Heart right ventricle (tissue), 16 donors: ENCODE data around the gene HTR2B. TPM values are rescaled to one million over a fixed set of nuclear protein-coding genes. Genes with fewer than 3 reads are reported as not detected.

Experiments
- ATAC-seq, 8 donors: fragments of 200-7000 bp; cut with Tn5 transposase; one replicate each; pipeline ENCODE4 v1.9.1; 2020; ENCODE audit warnings: mild to moderate bottlenecking in 8 of 8, moderate library complexity in 8 of 8, moderate number of reproducible peaks in 1 of 8
- DNase-seq, 2 donors: peaks; one replicate each; pipeline ENCODE4 v3.0.0-alpha.2; 2020
- H3K27ac ChIP-seq, 10 donors: fragments of 200-600 bp; sonication (generic) in 2 of 10; one replicate each; pipeline versions ENCODE4 v1.5.0 to v1.8.0; 2020 to 2022; ENCODE audit warnings: mild to moderate bottlenecking in 3 of 10
- H3K27me3 ChIP-seq, 7 donors: fragments of 200-600 bp; one replicate each; pipeline ENCODE4 v1.8.0; 2021 to 2022; ENCODE audit warnings: mild to moderate bottlenecking in 2 of 7
- H3K36me3 ChIP-seq, 9 donors: fragments of 200-600 bp; sonication (generic) in 1 of 9; one replicate each; pipeline versions ENCODE4 v1.5.0 to v1.8.0; 2020 to 2022; ENCODE audit warnings: mild to moderate bottlenecking in 2 of 9
- H3K4me1 ChIP-seq, 9 donors: fragments of 200-600 bp; sonication (generic) in 1 of 9; one replicate each; pipeline versions ENCODE4 v1.5.0 to v1.8.0; 2020 to 2022; ENCODE audit warnings: mild to moderate bottlenecking in 4 of 9
- H3K4me3 ChIP-seq, 10 donors: fragments of 200-600 bp; sonication (generic) in 2 of 10; one replicate each; pipeline versions ENCODE4 v1.5.0 to v1.8.0; 2020 to 2022; ENCODE audit warnings: mild to moderate bottlenecking in 7 of 10, moderate library complexity in 2 of 10
- H3K9me3 ChIP-seq, 11 donors: fragments of 200-600 bp in 10 of 11; sonication (generic) in 2 of 11; one replicate each; pipeline versions ENCODE4 v1.5.0 to v1.8.0; 2013 to 2022; ENCODE audit warnings: mild to moderate bottlenecking in 2 of 11, control low read depth in 1 of 11, moderate library complexity in 1 of 11
- CTCF ChIP-seq, 9 donors: fragments of 200-600 bp; sonication (generic) in 2 of 9; IDR thresholded peaks; one replicate each; pipeline versions ENCODE4 v1.5.0 to v1.8.0; 2021 to 2022; ENCODE audit warnings: antibody characterized with exemption in 9 of 9, mild to moderate bottlenecking in 5 of 9, moderate library complexity in 1 of 9
- WGBS, 2 donors: extraction: QIAGEN DNeasy Blood & Tissue Kit; methylation state at CpG; one replicate each; pipeline ENCODE4 v1.1.7; 2013; ENCODE audit warnings: inconsistent platforms in 1 of 2; 5-methylcytosine and 5-hydroxymethylcytosine counted together
- intact Hi-C, 10 donors: fragments of 100-400 bp; cut with DNase I; formaldehyde crosslinking; loops; one replicate each; pipeline versions ENCODE4 v1.11.1 to v1.14.2; 2022
- polyA plus RNA-seq, 2 donors: library from polyadenylated mRNA; stranded (reverse); fragments of 200-250 nt; gene quantifications; one replicate each; pipeline ENCODE4 v1.2.3, GENCODE V29; 2013
- total RNA-seq, 10 donors: library from RNA; stranded (reverse); fragmentation: NEBNext Ultra II Directional in 3 of 10; extraction: Animal tissue kit (Norgen Biotek cat#: 25700) in 3 of 10; gene quantifications; one replicate each; pipeline versions ENCODE4 v1.2.1 to v1.2.4, GENCODE V29; 2021 to 2023
- donor health status: Arrhythmogenic right ventricular cardiomyopathy.
- donor health status: ischemic (EF 13 %, LVEDD 7.1; RV severe dilation, severe dysfunction).
- donor health status: healthy with polysubstance abuse.
- donor health status: DM: no; HTN: yes; CAD: no.
- donor health status: DM: no; HTN: no; CAD: no.
- donor health status: ischemic (EF 25% LVEDD 6.9; RV normal size, moderate dysfunction).
- donor health status: ischemic (EF 25% LVEDD 5.7; RV mildly dilated, moderate dysfunction).
- donor health status: healthy.
- donor health status: DM: yes; HTN: yes; CAD: no.
- donor health status: Ischemic cardiomyopathy.
- donor health status: ischemic (EF 35%, LVEDD 5.7; RV mildly dilated, moderate dysfunction).
- donor health status: nonischemic (EF 11% LVEDD 7.7; RV severe dilation, severe dysfunction).
- donor health status: DM: yes; HTN: yes; CAD: no.
- donor health status: PGD.
- donor health status: ischemic (EF 29% LVEDD 5.4; RV normal size, mild dysfunction).
- donor health status: nonischemic (EF 23%, LVEDD 6.1; RV moderate dilation, normal function).

The HTR2B gene
- total and polyA plus RNA-seq, 12 donors = 0.10 to 2.7 (median 0.71) TPM; not detected in 1

- H3K27me3 ChIP-seq = no peaks in the 10 kb centered on the region
- TF ChIP-seq CTCF (IDR thresholded peaks at IDR 0.05) = no peak
- ATAC-seq (no peak), DNase-seq (no peak)
- no peak overlapping the region for H3K4me3 ChIP-seq
- peaks cover 0 to 20% (median 0%) of the 10 kb centered on the region in 9 donors for H3K4me1 ChIP-seq
- peaks cover 0 to 94% (median 37%) of the 10 kb centered on the region in 9 donors for H3K36me3 ChIP-seq
- no peaks in the 10 kb centered on the region for H3K9me3 ChIP-seq
- H3K27ac ChIP-seq = peak overlapping the region in 1 of 10 donors; percentile 73
- intact Hi-C loops = no loop called here
- 94 to 98% methylated on average over 3 of the region's 3 CpGs for WGBS, 2 donors
These were observed 38.2 kb upstream of the HTR2B start for GRCh38 chr2:231163011-231163410.

GRCh38 chr2:231161877-231162329 is 37.1 kb upstream of the HTR2B start:
- no peaks in the 10 kb centered on the region for H3K9me3 ChIP-seq
- H3K4me1 ChIP-seq = peaks cover 0 to 20% (median 0%) of the 10 kb centered on the region in 9 donors
- H3K4me3 ChIP-seq = no peak overlapping the region
- intact Hi-C loops = no loop called here
- 63 to 64% methylated on average over 2 of the region's 2 CpGs for WGBS, 2 donors
- ATAC-seq (peak in 6 of 8 donors; percentile 33 to 83 (median 44)), DNase-seq (no peak)
- peaks cover 0 to 92% (median 28%) of the 10 kb centered on the region in 9 donors for H3K36me3 ChIP-seq
- no peaks in the 10 kb centered on the region for H3K27me3 ChIP-seq
- TF ChIP-seq CTCF (IDR thresholded peaks at IDR 0.05) = no peak
- peak overlapping the region in 7 of 10 donors; percentile 5 to 73 (median 28) for H3K27ac ChIP-seq

GRCh38 chr2:231161252-231161839 is 36.5 kb upstream of the HTR2B start:
- no peak for ATAC-seq
- H3K4me1 ChIP-seq = peaks cover 0 to 20% (median 0%) of the 10 kb centered on the region in 9 donors

GRCh38 chr2:231160701-231161100 is 35.9 kb upstream of the HTR2B start:
- Histone ChIP-seq H3K27me3 (no peaks in the 10 kb centered on the region), H3K36me3 (peaks cover 0 to 88% (median 16%) of the 10 kb centered on the region in 9 donors), H3K9me3 (no peaks in the 10 kb centered on the region), H3K4me3 (no peak overlapping the region), H3K27ac (peak overlapping the region in 1 of 10 donors; percentile 73), H3K4me1 (peaks cover 0 to 20% (median 0%) of the 10 kb centered on the region in 9 donors)
- WGBS, 2 donors = 98% methylated on average over 5 of the region's 5 CpGs
- intact Hi-C loops = no loop called here
- ATAC-seq (no peak), DNase-seq (no peak)
- TF ChIP-seq CTCF (IDR thresholded peaks at IDR 0.05) = no peak

More at GRCh38 chr2:231161252-231161839, 36.5 kb upstream of the HTR2B start:
- Histone ChIP-seq H3K4me3 (no peak overlapping the region), H3K27ac (peak overlapping the region in 5 of 10 donors; percentile 5 to 73 (median 27)), H3K9me3 (no peaks in the 10 kb centered on the region), H3K36me3 (peaks cover 0 to 90% (median 23%) of the 10 kb centered on the region in 9 donors), H3K27me3 (no peaks in the 10 kb centered on the region)
- no peak for TF ChIP-seq CTCF (IDR thresholded peaks at IDR 0.05)
- 82 to 85% methylated on average over 7 of the region's 7 CpGs for WGBS, 2 donors
- no peak for DNase-seq
- intact Hi-C loops = no loop called here
